ENCODE data around the gene MINAR1. TPM values are rescaled to one million over a fixed set of nuclear protein-coding genes. Genes with fewer than 3 reads are reported as not detected.
A peak's percentile ranks its signal among the peaks of the same experiment; 100 is the strongest.

The MINAR1 gene
- total and polyA plus RNA-seq, 11 donors = 0.04 to 0.29 (median 0.12) TPM; not detected in 2

DNA sequence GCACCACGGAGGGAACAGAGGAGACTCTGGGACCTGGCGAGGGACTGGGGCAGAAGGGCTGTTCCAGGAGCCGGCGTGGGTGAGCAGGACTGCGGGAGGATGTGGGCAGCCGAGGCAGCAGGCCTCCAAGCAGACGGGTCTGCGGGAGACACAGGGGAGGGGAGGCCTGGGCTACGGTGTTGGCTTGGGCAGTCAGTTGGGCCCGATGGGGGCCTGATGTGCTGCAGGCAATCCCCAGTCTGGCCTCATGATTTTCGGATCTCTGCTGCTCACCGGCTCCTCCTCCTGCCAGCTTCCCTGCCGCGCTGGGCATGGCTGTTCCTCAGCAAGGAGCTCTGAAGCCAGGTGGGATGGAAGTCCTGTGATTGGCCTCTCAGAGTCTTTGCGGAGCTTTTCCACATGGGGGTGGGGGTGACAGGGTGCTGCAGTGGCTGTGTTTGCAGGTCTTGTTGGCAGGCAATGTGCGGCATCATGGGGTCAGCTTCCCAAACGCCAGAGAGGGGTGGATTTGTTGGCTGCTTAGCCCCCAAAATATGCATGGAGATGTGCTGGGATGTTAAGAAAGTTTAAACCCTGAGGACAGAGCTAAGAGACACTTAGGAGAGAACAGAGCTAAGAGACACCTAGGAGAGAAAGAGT, 19.3 kb downstream of the MINAR1 start:
- Histone ChIP-seq H3K27me3 (peaks cover 0 to 36% (median 13%) of the 10 kb centered on the region in 9 donors), H3K9me3 (peaks cover 0 to 14% (median 2%) of the 10 kb centered on the region in 12 donors), H3K4me3 (no peak overlapping the region), H3K27ac (no peak overlapping the region), H3K36me3 (no peaks in the 10 kb centered on the region), H3K4me1 (no peaks in the 10 kb centered on the region)
- ATAC-seq (peak in 1 of 4 donors; percentile 29), DNase-seq (peak in 1 of 5 donors; percentile 26)
- intact Hi-C loops (cut with DNase I) = no loop called here
- WGBS, 4 donors = 24 to 50% (median 31%) methylated on average over 15 to 17 of the region's 17 CpGs
- no peak for TF ChIP-seq POLR2A (IDR thresholded peaks at IDR 0.05)
- TF ChIP-seq, protein P1, sequence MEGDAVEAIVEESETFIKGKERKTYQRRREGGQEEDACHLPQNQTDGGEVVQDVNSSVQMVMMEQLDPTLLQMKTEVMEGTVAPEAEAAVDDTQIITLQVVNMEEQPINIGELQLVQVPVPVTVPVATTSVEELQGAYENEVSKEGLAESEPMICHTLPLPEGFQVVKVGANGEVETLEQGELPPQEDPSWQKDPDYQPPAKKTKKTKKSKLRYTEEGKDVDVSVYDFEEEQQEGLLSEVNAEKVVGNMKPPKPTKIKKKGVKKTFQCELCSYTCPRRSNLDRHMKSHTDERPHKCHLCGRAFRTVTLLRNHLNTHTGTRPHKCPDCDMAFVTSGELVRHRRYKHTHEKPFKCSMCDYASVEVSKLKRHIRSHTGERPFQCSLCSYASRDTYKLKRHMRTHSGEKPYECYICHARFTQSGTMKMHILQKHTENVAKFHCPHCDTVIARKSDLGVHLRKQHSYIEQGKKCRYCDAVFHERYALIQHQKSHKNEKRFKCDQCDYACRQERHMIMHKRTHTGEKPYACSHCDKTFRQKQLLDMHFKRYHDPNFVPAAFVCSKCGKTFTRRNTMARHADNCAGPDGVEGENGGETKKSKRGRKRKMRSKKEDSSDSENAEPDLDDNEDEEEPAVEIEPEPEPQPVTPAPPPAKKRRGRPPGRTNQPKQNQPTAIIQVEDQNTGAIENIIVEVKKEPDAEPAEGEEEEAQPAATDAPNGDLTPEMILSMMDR (IDR thresholded peaks at IDR 0.05) = no peak

DNA sequence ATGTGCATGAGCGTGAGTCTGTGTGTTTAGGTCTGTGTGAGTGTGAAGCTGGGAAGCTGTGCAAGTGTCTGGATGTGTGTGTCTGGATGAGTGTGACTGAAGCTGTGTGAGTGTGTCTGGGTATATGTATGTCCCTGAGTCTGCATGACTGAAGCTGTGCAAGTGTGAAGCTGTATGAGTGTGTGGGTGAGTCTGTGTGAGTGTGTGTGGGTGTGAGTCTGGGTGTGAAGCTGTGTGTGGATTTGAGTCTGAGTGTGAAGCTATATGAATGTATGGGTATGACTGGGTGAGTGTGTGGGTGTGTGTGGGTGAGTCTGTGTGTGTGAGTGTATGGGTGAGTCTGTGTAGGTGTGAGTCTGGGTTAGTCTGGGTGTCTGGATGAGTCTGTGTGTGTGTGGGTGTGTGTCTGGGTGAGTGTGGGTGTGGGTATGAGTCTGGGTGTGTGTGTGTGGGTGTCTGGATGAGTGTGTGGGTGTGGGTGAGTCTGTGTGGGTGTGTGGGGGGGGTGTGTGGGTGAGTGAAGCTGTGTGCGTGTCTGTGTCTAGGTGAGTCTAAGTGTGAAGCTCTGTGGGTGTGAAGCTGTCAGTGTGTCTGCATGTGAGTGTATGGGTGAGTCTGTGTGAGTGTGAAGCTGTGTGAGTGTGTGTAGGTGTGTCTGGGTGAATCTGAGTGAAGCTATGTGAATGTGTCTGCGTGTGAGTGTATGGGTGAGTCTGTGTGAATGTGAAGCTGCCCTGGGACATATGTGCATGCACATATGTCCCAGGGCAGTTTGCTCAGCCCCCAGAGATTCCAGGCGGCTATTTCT, 20.3 kb downstream of the MINAR1 start:
- Histone ChIP-seq H3K27ac (no peak overlapping the region), H3K9me3 (peaks cover 0 to 4% (median 0%) of the 10 kb centered on the region in 12 donors), H3K27me3 (peaks cover 0 to 36% (median 13%) of the 10 kb centered on the region in 9 donors), H3K36me3 (no peaks in the 10 kb centered on the region), H3K4me3 (no peak overlapping the region), H3K4me1 (no peaks in the 10 kb centered on the region)
- TF ChIP-seq, protein P1 (IDR thresholded peaks at IDR 0.05) = no peak
- TF ChIP-seq POLR2A (IDR thresholded peaks at IDR 0.05) = no peak
- intact Hi-C loops (cut with DNase I) = no loop called here
- 70 to 84% (median 78%) methylated on average over 4 of the region's 4 CpGs for WGBS, 4 donors
- no peak for DNase-seq
- ATAC-seq = peak in 1 of 4 donors; percentile 38

DNA sequence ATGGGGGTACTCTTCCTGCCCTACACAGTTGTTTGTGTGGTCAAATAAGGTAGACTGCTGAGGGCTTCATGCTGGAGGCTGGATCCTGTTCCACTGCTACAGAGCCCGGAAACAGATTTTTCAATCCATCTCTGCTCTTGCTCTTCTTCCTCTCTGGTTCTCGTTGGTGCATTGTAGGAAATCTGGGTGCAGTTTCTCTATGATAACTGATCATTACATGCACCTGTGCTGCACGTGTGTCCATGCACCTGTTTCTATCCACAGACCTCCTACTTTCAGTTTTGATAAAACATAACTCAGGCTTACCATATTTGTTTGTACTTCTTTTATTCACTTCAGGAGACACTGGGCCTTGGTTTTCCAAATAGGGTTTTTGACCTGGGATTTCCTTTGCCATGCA, 21.3 kb downstream of the MINAR1 start:
- Histone ChIP-seq H3K9me3 (no peaks in the 10 kb centered on the region), H3K36me3 (no peaks in the 10 kb centered on the region), H3K4me3 (no peak overlapping the region), H3K4me1 (no peaks in the 10 kb centered on the region), H3K27me3 (peaks cover 0 to 36% (median 13%) of the 10 kb centered on the region in 9 donors), H3K27ac (no peak overlapping the region)
- DNase-seq (no peak), ATAC-seq (no peak)
- WGBS, 4 donors = 68 to 86% (median 80%) methylated on average over 3 of the region's 3 CpGs
- no peak for TF ChIP-seq POLR2A (IDR thresholded peaks at IDR 0.05)
- intact Hi-C loops (cut with DNase I) = no loop called here

DNA sequence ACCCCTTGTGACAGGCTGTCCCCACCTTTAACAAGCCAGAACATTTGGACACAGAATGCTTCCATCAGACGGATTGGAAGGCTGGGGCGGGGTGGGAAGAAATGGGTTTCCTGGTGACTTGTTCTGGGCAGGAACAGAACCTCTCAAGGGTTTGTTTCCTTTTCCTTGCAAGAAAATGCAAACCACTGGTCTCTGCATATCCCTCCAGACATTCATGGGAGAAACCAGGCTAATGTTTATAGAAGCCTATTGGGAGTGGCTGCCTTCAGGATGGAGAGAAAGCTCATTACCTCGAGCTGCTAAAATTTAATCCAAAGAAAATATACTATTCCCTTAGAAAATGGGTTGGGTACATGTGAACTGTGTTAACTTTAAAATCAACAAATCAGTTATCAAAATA, 21.9 kb downstream of the MINAR1 start:
- DNase-seq = no peak
- H3K4me3 ChIP-seq = no peak overlapping the region
- 59 to 75% (median 68%) methylated on average over 3 of the region's 3 CpGs for WGBS, 4 donors
- ATAC-seq = no peak
- no peak for TF ChIP-seq POLR2A (IDR thresholded peaks at IDR 0.05)
- TF ChIP-seq, protein P1 (IDR thresholded peaks at IDR 0.05) = no peak
- peaks cover 0 to 31% (median 13%) of the 10 kb centered on the region in 9 donors for H3K27me3 ChIP-seq
- intact Hi-C loops (cut with DNase I) = no loop called here
- H3K27ac ChIP-seq = no peak overlapping the region
- H3K4me1 ChIP-seq = no peaks in the 10 kb centered on the region
- no peaks in the 10 kb centered on the region for H3K36me3 ChIP-seq
- no peaks in the 10 kb centered on the region for H3K9me3 ChIP-seq
